Measurements from ENCODE around the gene CKM. TPM values are rescaled to one million over a fixed set of nuclear protein-coding genes. Genes with fewer than 3 reads are reported as not detected.

Gene CKM
- total RNA-seq, 1 donor from 2014 or later: 0.42 TPM

DNA sequence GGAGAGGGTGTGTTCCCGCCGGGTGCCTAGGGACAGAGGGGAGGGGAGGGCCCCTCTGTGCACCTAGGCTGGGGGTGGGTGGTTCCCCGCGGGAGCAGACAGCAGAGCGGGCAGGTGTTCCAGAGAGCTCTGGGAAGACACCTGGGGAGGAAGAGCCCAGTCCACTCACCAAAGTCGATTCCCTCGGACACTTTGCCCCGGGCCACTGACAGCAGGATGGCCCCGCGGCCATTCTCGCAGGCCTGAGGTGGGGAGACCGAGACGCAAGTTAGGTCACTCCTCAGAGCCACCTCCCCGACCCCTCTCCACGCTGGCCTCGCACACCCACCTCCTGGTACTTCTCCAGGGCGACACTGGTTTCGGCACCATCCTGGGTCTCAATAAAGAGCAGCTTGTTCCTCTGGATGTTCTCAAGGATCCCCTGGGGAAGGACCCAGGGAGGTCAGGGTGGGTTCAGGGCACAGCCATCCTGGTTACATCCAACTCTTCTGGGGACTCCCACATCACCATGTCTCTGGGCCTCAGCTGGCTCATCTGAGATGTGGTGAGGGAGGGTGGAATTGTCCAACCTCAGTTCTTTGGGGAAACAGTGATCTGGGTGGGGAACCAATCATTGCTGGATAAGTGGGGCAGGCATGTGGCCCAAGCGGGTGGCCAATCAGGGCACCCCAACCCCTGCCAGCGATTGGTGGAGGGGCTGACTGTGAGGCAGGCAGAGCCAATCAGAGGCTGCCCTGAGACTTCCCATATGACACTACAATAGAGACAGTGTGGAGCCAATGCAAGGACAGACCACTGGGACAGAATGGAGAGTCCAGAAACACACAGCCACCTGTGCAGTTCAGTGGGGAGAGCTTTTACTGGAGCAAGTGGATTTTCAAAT is 30.5 kb upstream of the CKM start:
- TF ChIP-seq, protein P1, sequence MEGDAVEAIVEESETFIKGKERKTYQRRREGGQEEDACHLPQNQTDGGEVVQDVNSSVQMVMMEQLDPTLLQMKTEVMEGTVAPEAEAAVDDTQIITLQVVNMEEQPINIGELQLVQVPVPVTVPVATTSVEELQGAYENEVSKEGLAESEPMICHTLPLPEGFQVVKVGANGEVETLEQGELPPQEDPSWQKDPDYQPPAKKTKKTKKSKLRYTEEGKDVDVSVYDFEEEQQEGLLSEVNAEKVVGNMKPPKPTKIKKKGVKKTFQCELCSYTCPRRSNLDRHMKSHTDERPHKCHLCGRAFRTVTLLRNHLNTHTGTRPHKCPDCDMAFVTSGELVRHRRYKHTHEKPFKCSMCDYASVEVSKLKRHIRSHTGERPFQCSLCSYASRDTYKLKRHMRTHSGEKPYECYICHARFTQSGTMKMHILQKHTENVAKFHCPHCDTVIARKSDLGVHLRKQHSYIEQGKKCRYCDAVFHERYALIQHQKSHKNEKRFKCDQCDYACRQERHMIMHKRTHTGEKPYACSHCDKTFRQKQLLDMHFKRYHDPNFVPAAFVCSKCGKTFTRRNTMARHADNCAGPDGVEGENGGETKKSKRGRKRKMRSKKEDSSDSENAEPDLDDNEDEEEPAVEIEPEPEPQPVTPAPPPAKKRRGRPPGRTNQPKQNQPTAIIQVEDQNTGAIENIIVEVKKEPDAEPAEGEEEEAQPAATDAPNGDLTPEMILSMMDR (IDR thresholded peaks at IDR 0.05; ENCODE audit: partially characterized antibody, unreplicated experiment): no peak
- DNase-seq: no peak
- Mint-ChIP-seq H3K9me3 (ENCODE audit: unreplicated experiment) (peaks cover 4% of the 10 kb centered on the region), H3K36me3 (ENCODE audit: unreplicated experiment) (peaks cover 5% of the 10 kb centered on the region), H3K27me3 (ENCODE audit: unreplicated experiment) (peaks cover 6% of the 10 kb centered on the region), H3K4me1 (ENCODE audit: low read depth, unreplicated experiment) (no peaks in the 10 kb centered on the region), H3K4me3 (ENCODE audit: unreplicated experiment) (no peak overlapping the region), H3K27ac (ENCODE audit: unreplicated experiment) (no peak overlapping the region)

DNA sequence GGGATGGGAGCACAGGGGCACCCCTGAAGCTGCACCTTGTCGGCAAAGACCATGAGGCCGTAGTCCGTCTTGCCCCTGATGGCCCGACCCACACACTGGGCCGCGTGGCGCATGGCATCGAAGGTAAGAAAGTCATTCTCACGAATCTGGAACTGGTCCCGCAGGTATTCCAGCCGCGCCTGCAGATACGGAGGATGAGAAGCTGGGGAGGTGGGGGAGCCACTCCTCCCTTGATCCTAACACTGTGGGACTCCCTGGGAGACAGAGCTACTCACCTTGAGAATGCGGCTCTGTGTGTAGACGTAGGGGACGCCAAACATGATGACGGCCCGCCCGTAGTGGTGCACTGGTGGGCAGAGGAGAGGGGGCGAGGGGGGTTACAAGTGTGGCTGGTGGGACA is 29.8 kb upstream of the CKM start:
- H3K36me3 Mint-ChIP-seq (ENCODE audit: unreplicated experiment): peaks cover 5% of the 10 kb centered on the region
- H3K4me1 Mint-ChIP-seq (ENCODE audit: low read depth, unreplicated experiment): no peaks in the 10 kb centered on the region
- H3K27ac Mint-ChIP-seq (ENCODE audit: unreplicated experiment): no peak overlapping the region
- peaks cover 6% of the 10 kb centered on the region for H3K27me3 Mint-ChIP-seq (ENCODE audit: unreplicated experiment)
- TF ChIP-seq, protein P1 (IDR thresholded peaks at IDR 0.05; ENCODE audit: partially characterized antibody, unreplicated experiment): no peak
- peaks cover 5% of the 10 kb centered on the region for H3K9me3 Mint-ChIP-seq (ENCODE audit: unreplicated experiment)
- no peak for DNase-seq
- H3K4me3 Mint-ChIP-seq (ENCODE audit: unreplicated experiment): no peak overlapping the region

DNA sequence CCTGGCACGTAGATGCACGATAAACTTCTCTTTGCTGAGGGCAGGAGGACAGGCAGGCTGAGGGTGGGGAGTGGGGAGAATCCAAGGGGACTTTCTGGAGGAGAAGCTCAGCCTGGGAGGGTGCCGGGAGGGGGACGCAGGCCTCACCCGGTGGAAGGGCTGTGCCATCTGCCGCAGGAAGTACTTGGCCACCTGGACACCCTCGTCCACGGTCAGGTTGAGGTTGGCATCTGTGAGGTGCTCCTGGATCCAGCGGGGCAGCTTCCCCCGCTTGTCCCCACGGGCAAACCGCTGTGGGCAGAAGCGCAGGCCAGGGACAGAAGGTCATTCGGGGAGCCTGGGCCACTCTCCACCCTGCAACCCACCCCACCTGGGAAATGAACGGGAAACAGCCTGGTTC is 29.4 kb upstream of the CKM start:
- Mint-ChIP-seq H3K9me3 (ENCODE audit: unreplicated experiment) (peaks cover 5% of the 10 kb centered on the region), H3K27ac (ENCODE audit: unreplicated experiment) (no peak overlapping the region), H3K4me3 (ENCODE audit: unreplicated experiment) (no peak overlapping the region), H3K4me1 (ENCODE audit: low read depth, unreplicated experiment) (no peaks in the 10 kb centered on the region), H3K27me3 (ENCODE audit: unreplicated experiment) (peaks cover 6% of the 10 kb centered on the region), H3K36me3 (ENCODE audit: unreplicated experiment) (peaks cover 5% of the 10 kb centered on the region)
- TF ChIP-seq, protein P1 (IDR thresholded peaks at IDR 0.05; ENCODE audit: partially characterized antibody, unreplicated experiment): no peak
- no peak for DNase-seq

DNA sequence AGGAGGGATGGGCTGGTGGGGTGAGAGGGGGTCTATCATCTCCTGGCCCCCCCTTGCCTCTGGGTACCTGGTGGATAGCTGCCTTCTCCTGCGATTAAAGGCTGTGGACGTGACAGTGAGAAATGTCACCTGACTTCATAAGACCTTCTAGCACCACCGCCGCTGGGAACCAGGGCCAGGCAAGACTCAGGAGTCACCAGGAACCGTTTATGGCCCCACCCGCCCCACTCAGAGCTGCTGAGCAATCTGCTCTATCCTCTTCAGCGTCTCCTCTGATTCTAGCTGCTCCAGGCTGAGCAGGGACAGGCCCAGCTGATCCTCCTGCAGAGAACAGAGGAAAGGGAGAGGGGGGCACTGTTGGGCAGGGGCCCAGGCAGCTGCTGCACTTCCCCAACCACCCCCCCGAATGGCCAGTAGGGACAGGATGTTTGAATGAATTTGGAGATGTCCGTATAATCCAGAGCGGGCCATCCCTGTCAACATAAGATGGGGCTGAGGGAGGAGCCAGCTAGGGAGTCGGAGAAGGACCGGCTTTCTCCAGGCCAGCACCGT is 28.8 kb upstream of the CKM start:
- H3K4me1 Mint-ChIP-seq (ENCODE audit: low read depth, unreplicated experiment): no peaks in the 10 kb centered on the region
- H3K4me3 Mint-ChIP-seq (ENCODE audit: unreplicated experiment): no peak overlapping the region
- no peak for DNase-seq
- H3K27me3 Mint-ChIP-seq (ENCODE audit: unreplicated experiment): peaks cover 6% of the 10 kb centered on the region
- peaks cover 5% of the 10 kb centered on the region for H3K36me3 Mint-ChIP-seq (ENCODE audit: unreplicated experiment)
- no peak overlapping the region for H3K27ac Mint-ChIP-seq (ENCODE audit: unreplicated experiment)
- TF ChIP-seq, protein P1 (IDR thresholded peaks at IDR 0.05; ENCODE audit: partially characterized antibody, unreplicated experiment): no peak
- H3K9me3 Mint-ChIP-seq (ENCODE audit: unreplicated experiment): peaks cover 5% of the 10 kb centered on the region

DNA sequence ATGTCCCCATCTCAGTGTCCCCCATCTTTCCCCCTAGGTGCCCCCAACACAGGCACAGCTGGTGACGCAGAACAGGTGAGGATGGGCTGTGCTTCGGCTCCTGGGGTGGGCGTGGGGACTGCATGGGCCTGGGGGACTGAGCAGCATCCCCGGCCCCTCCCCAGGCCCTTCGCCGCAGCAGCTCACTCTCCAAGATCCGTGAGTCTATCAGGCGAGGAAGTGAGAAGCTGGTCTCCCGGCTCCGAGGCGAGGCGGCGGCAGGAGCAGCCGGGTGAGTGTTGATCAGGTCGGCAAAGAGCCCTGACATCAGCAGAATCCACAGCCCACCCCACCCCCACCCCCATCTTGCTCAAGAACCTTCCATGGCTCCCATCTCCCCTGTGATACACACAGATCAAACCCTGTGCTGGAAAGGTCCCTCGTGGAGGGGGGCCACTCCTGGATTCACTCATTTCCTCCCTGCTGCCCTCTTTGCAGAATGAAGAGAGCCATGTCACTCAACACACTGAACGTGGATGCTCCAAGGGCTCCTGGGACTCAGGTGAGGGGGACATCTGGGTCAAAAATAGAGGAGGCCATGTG is 27.9 kb upstream of the CKM start:
- TF ChIP-seq, protein P1 (IDR thresholded peaks at IDR 0.05; ENCODE audit: partially characterized antibody, unreplicated experiment): no peak
- Mint-ChIP-seq H3K36me3 (ENCODE audit: unreplicated experiment) (peaks cover 5% of the 10 kb centered on the region), H3K4me3 (ENCODE audit: unreplicated experiment) (no peak overlapping the region), H3K27me3 (ENCODE audit: unreplicated experiment) (peaks cover 8% of the 10 kb centered on the region), H3K9me3 (ENCODE audit: unreplicated experiment) (peaks cover 5% of the 10 kb centered on the region), H3K4me1 (ENCODE audit: low read depth, unreplicated experiment) (no peaks in the 10 kb centered on the region), H3K27ac (ENCODE audit: unreplicated experiment) (no peak overlapping the region)
- no peak for DNase-seq
